Measurements from ENCODE around the gene DPYSL4. TPM values are rescaled to one million over a fixed set of nuclear protein-coding genes. Genes with fewer than 3 reads are reported as not detected.

Gene DPYSL4
- total and polyA plus RNA-seq, 2 experiments from 2014 or later = 10.6 to 23.9 TPM

DNA sequence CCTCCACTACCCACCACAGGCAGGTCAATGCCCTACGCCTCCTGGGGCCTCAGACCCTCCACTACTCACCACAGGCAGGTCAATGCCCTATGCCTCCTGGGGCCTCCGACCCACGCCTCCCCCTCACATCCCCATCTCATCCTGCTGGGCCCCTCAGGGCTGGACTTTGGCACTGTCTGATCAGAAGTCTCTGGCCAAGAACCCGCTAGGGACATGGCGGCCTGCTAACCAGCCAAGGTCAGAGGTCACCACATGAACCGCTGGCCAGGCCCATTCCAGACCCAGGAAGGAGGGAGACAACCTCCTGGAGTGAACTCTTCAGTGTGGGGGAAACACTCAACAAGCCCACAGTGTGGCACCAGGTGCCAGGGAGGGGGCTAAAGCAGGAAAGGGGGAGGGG lies 65.2 kb downstream of the DPYSL4 start (continued):
- TF ChIP-seq, protein P1, sequence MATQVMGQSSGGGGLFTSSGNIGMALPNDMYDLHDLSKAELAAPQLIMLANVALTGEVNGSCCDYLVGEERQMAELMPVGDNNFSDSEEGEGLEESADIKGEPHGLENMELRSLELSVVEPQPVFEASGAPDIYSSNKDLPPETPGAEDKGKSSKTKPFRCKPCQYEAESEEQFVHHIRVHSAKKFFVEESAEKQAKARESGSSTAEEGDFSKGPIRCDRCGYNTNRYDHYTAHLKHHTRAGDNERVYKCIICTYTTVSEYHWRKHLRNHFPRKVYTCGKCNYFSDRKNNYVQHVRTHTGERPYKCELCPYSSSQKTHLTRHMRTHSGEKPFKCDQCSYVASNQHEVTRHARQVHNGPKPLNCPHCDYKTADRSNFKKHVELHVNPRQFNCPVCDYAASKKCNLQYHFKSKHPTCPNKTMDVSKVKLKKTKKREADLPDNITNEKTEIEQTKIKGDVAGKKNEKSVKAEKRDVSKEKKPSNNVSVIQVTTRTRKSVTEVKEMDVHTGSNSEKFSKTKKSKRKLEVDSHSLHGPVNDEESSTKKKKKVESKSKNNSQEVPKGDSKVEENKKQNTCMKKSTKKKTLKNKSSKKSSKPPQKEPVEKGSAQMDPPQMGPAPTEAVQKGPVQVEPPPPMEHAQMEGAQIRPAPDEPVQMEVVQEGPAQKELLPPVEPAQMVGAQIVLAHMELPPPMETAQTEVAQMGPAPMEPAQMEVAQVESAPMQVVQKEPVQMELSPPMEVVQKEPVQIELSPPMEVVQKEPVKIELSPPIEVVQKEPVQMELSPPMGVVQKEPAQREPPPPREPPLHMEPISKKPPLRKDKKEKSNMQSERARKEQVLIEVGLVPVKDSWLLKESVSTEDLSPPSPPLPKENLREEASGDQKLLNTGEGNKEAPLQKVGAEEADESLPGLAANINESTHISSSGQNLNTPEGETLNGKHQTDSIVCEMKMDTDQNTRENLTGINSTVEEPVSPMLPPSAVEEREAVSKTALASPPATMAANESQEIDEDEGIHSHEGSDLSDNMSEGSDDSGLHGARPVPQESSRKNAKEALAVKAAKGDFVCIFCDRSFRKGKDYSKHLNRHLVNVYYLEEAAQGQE (IDR thresholded peaks at IDR 0.05; ENCODE audit: unreplicated experiment) = no peak
- TF ChIP-seq ZNF114 (CRISPR knock-in tag; IDR thresholded peaks at IDR 0.05) (no peak), JUNB (IDR thresholded peaks at IDR 0.05; ENCODE audit: unreplicated experiment) (no peak), EZH2 (IDR thresholded peaks at IDR 0.05; ENCODE audit: low read depth, unreplicated experiment) (no peak), ZNF331 (CRISPR knock-in tag; IDR thresholded peaks at IDR 0.05; ENCODE audit: low read depth) (no peak), POLR2AphosphoS5 (IDR thresholded peaks at IDR 0.05; ENCODE audit: low read depth) (no peak), STAT1 (IDR thresholded peaks at IDR 0.05; ENCODE audit: unreplicated experiment) (no peak), NANOG (IDR thresholded peaks at IDR 0.05; ENCODE audit: borderline replicate concordance) (no peak), CREB1 (CRISPR knock-in tag; IDR thresholded peaks at IDR 0.05; ENCODE audit: low read depth) (no peak)
- TF ChIP-seq, protein P2, sequence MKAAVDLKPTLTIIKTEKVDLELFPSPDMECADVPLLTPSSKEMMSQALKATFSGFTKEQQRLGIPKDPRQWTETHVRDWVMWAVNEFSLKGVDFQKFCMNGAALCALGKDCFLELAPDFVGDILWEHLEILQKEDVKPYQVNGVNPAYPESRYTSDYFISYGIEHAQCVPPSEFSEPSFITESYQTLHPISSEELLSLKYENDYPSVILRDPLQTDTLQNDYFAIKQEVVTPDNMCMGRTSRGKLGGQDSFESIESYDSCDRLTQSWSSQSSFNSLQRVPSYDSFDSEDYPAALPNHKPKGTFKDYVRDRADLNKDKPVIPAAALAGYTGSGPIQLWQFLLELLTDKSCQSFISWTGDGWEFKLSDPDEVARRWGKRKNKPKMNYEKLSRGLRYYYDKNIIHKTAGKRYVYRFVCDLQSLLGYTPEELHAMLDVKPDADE (IDR thresholded peaks at IDR 0.05) = no peak
- TF ChIP-seq, protein P3, sequence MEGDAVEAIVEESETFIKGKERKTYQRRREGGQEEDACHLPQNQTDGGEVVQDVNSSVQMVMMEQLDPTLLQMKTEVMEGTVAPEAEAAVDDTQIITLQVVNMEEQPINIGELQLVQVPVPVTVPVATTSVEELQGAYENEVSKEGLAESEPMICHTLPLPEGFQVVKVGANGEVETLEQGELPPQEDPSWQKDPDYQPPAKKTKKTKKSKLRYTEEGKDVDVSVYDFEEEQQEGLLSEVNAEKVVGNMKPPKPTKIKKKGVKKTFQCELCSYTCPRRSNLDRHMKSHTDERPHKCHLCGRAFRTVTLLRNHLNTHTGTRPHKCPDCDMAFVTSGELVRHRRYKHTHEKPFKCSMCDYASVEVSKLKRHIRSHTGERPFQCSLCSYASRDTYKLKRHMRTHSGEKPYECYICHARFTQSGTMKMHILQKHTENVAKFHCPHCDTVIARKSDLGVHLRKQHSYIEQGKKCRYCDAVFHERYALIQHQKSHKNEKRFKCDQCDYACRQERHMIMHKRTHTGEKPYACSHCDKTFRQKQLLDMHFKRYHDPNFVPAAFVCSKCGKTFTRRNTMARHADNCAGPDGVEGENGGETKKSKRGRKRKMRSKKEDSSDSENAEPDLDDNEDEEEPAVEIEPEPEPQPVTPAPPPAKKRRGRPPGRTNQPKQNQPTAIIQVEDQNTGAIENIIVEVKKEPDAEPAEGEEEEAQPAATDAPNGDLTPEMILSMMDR (conservative IDR thresholded peaks at IDR 0.05; ENCODE audit: low read depth in 2 of 2) = no peak

DNA sequence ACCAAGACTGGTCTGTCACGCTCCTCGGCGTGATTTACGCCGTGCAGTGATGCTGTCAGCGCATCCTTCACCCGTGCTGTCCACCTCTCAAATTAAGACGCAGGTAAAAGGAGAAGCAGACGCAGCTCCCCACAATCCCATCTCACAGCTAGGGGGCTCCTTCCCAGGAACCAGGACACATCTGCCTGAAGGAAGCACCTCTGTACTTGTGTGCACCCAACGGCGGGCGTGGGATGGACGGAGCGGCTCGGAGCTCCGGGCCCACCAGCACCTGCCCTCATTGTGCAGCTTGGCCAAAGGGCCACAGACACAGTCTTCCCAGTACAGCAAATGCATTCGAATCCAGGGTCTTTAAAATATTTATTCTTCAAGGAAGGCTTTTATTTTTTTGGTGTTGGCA lies 65.7 kb downstream of the DPYSL4 start:
- no peak overlapping the region for H3K4me3 ChIP-seq
- DNase-seq (ENCODE audit: low spot score) = peak; percentile 36
- TF ChIP-seq, protein P3 (conservative IDR thresholded peaks at IDR 0.05; ENCODE audit: low read depth in 2 of 2) = peak; percentile 32 to 52; a peak in 3 of 4 replicates
- TF ChIP-seq, protein P2 (IDR thresholded peaks at IDR 0.05) = no peak
- H3K27ac ChIP-seq (ENCODE audit: low read depth) = no peak overlapping the region
- H3K27me3 Mint-ChIP-seq (ENCODE audit: insufficient read depth, low read depth, poor library complexity) = peaks cover 7% of the 10 kb centered on the region
- 0 out of 3 replicates have a peak overlapping the region, but pooled peaks have one; percentile 40 for H3K4me3 Mint-ChIP-seq
- H3K27me3 ChIP-seq (ENCODE audit: insufficient read depth) = no peaks in the 10 kb centered on the region
- H3F3A ChIP-seq (replicated peaks; ENCODE audit: low read depth) = no peaks in the 10 kb centered on the region
- H3K9me3 Mint-ChIP-seq = no peaks in the 10 kb centered on the region
- no peaks in the 10 kb centered on the region for H3K79me2 ChIP-seq (replicated peaks; ENCODE audit: insufficient read depth)
- no peaks in the 10 kb centered on the region for H3K36me3 Mint-ChIP-seq (ENCODE audit: low read depth)
- no peak overlapping the region for H2AFZ ChIP-seq
- no peak overlapping the region for H3K27ac Mint-ChIP-seq
- no peaks in the 10 kb centered on the region for H3K36me3 ChIP-seq (ENCODE audit: insufficient read depth)
- H4K20me1 ChIP-seq (replicated peaks; ENCODE audit: insufficient read depth) = no peaks in the 10 kb centered on the region
- H3K4me1 Mint-ChIP-seq = peaks cover 18% of the 10 kb centered on the region
- peak; percentile 26 for ATAC-seq
- no peaks in the 10 kb centered on the region for H3K4me1 ChIP-seq (ENCODE audit: insufficient read depth)
- H3K9me2 ChIP-seq (ENCODE audit: insufficient read depth) = no peaks in the 10 kb centered on the region
- no peak overlapping the region for H3K4me2 ChIP-seq

Data from GM23338 (cell line).